ENCODE results near the gene CNPY4.

The CNPY4 gene

GRCh38 chr7:100089458-100090196, 29.8 kb upstream of the CNPY4 start:
- no peak for TF ChIP-seq CTCF (IDR thresholded peaks at IDR 0.05)
- peaks cover 26 to 31% of the 10 kb centered on the region in 2 experiments for H3K4me1 ChIP-seq (ENCODE audit: control insufficient read depth in 1 of 2, insufficient read depth in 1 of 2, low read depth in 1 of 2, low read length in 1 of 2)
- peaks cover 41% of the 10 kb centered on the region for H3K36me3 ChIP-seq

GRCh38 chr7:100090527-100091410, 28.7 kb upstream of the CNPY4 start:
- H3K36me3 ChIP-seq, result peaks cover 52% of the 10 kb centered on the region
- no peak overlapping the region for H3K27ac ChIP-seq

More at GRCh38 chr7:100089458-100090196, 29.8 kb upstream of the CNPY4 start:
- Histone ChIP-seq H3K27ac (peak overlapping the region; percentile 70), H3K9me3 (no peaks in the 10 kb centered on the region), H3K4me3 (ENCODE audit: low read depth in 1 of 2, low read length in 1 of 2) (peak overlapping the region; percentile 90 to 92), H3K27me3 (no peaks in the 10 kb centered on the region)

GRCh38 chr7:100091411-100092181, 27.8 kb upstream of the CNPY4 start:
- Histone ChIP-seq H3K36me3 (peaks cover 61% of the 10 kb centered on the region), H3K4me1 (ENCODE audit: control insufficient read depth in 1 of 2, insufficient read depth in 1 of 2, low read depth in 1 of 2, low read length in 1 of 2) (peaks cover 16 to 18% of the 10 kb centered on the region in 2 experiments), H3K27me3 (no peaks in the 10 kb centered on the region), H3K4me3 (ENCODE audit: low read depth in 1 of 2, low read length in 1 of 2) (no peak overlapping the region), H3K9me3 (no peaks in the 10 kb centered on the region), H3K27ac (no peak overlapping the region)
- TF ChIP-seq CTCF (IDR thresholded peaks at IDR 0.05), result no peak

More at GRCh38 chr7:100090527-100091410, 28.7 kb upstream of the CNPY4 start:
- H3K27me3 ChIP-seq, result no peaks in the 10 kb centered on the region
- no peak for TF ChIP-seq CTCF (IDR thresholded peaks at IDR 0.05)
- no peaks in the 10 kb centered on the region for H3K9me3 ChIP-seq
- H3K4me1 ChIP-seq (ENCODE audit: control insufficient read depth in 1 of 2, insufficient read depth in 1 of 2, low read depth in 1 of 2, low read length in 1 of 2), result peaks cover 23 to 27% of the 10 kb centered on the region in 2 experiments
- no peak overlapping the region for H3K4me3 ChIP-seq (ENCODE audit: low read depth in 1 of 2, low read length in 1 of 2)

- TF ChIP-seq CTCF (IDR thresholded peaks at IDR 0.05), result no peak
- peak overlapping the region; percentile 2 for H3K27ac ChIP-seq
- H3K27me3 ChIP-seq, result no peaks in the 10 kb centered on the region
- no peaks in the 10 kb centered on the region for H3K9me3 ChIP-seq
- no peak overlapping the region for H3K4me3 ChIP-seq (ENCODE audit: low read depth in 1 of 2, low read length in 1 of 2)
- peaks cover 12 to 15% of the 10 kb centered on the region in 2 experiments for H3K4me1 ChIP-seq (ENCODE audit: control insufficient read depth in 1 of 2, insufficient read depth in 1 of 2, low read depth in 1 of 2, low read length in 1 of 2)
- peaks cover 75% of the 10 kb centered on the region for H3K36me3 ChIP-seq
These were observed 26.4 kb upstream of the CNPY4 start for GRCh38 chr7:100093054-100093453.

- no peaks in the 10 kb centered on the region for H3K9me3 ChIP-seq
- peaks cover 8 to 11% of the 10 kb centered on the region in 2 experiments for H3K4me1 ChIP-seq (ENCODE audit: control insufficient read depth in 1 of 2, insufficient read depth in 1 of 2, low read depth in 1 of 2, low read length in 1 of 2)
- H3K4me3 ChIP-seq (ENCODE audit: low read depth in 1 of 2, low read length in 1 of 2), result no peak overlapping the region
- H3K36me3 ChIP-seq, result peaks cover 79% of the 10 kb centered on the region
- H3K27me3 ChIP-seq, result no peaks in the 10 kb centered on the region
- no peak for TF ChIP-seq CTCF (IDR thresholded peaks at IDR 0.05)
- peak overlapping the region; percentile 13 for H3K27ac ChIP-seq
These were observed 25.9 kb upstream of the CNPY4 start for GRCh38 chr7:100093498-100093897.

Data from neutrophil (primary cell).